ENCODE measurements around the gene AVL9. TPM values are rescaled to one million over a fixed set of nuclear protein-coding genes. Genes with fewer than 3 reads are reported as not detected.
"Not testable (repeated sequence)": the region's sequence is repeated elsewhere in the genome, so short reads cannot be mapped to it uniquely, and the experiment has no call there.

The AVL9 gene
- total RNA-seq, 1 donor from 2014 or later = 46.8 TPM

DNA sequence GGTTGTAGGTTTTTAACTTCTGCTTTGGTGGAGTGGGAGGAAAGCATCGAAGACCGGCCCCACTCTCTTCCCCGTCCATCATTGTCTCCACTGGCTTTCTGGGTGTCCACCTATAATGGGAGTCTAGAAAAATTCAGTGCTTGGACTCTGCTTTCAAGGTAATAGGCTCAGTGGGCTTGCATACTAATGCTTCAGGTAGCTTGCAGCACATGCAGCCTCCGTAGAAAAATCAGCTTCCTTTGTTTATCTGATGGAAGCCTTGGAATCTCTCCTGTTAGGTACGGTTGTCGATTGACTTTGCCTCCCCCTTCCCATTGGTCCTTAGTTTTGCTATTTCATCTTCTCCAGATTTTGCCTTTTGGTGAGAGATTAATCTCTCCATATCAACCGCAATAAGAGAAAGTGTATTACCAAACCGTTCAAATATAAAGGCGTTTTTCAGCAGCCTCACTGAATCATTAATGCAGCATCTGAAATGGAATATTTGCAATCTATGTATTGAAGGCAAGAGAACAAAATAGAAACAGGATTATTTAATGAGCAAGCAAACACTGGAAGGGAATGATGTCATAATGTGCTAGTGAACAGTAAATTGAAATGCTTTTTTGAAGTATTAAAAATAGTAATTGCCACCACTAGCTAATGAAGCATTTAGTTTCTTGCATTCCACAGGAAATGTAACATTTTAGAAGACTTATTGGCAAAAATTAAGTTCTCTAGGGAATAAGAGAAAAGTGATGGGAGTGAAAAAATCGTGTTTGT lies 944 bp downstream of the AVL9 start:
- peaks cover 5% of the 10 kb centered on the region for H3K9me3 Mint-ChIP-seq (ENCODE audit: unreplicated experiment)
- DNase-seq = no peak
- TF ChIP-seq, protein P1, sequence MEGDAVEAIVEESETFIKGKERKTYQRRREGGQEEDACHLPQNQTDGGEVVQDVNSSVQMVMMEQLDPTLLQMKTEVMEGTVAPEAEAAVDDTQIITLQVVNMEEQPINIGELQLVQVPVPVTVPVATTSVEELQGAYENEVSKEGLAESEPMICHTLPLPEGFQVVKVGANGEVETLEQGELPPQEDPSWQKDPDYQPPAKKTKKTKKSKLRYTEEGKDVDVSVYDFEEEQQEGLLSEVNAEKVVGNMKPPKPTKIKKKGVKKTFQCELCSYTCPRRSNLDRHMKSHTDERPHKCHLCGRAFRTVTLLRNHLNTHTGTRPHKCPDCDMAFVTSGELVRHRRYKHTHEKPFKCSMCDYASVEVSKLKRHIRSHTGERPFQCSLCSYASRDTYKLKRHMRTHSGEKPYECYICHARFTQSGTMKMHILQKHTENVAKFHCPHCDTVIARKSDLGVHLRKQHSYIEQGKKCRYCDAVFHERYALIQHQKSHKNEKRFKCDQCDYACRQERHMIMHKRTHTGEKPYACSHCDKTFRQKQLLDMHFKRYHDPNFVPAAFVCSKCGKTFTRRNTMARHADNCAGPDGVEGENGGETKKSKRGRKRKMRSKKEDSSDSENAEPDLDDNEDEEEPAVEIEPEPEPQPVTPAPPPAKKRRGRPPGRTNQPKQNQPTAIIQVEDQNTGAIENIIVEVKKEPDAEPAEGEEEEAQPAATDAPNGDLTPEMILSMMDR (IDR thresholded peaks at IDR 0.05; ENCODE audit: partially characterized antibody, unreplicated experiment) = no peak

DNA sequence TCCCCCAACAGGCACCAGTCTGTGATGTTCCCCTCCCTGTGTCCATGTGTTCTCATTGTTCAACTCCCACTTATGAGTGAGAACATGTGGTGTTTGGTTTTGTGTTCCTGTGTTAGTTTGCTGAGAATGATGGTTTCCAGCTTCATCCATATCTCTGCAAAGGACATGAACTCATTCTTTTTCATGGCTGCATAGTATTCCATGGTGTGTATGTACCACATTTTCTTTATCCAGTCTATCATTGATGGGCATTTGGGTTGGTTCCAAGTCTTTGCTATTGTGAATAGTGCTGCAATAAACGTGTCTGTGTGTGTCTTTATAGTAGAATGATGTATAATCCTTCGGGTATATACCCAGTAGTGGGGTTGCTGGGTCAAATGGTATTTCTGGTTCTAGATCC lies 4.5 kb downstream of the AVL9 start:
- not testable (repeated sequence) for H3K27ac Mint-ChIP-seq (ENCODE audit: unreplicated experiment); H3K4me3 Mint-ChIP-seq (ENCODE audit: unreplicated experiment); H3K36me3 Mint-ChIP-seq (ENCODE audit: unreplicated experiment); DNase-seq; H3K27me3 Mint-ChIP-seq (ENCODE audit: unreplicated experiment); H3K9me3 Mint-ChIP-seq (ENCODE audit: unreplicated experiment); H3K4me1 Mint-ChIP-seq (ENCODE audit: low read depth, unreplicated experiment)

More for the DNA sequence above, 944 bp downstream of the AVL9 start:
- peak overlapping the region; percentile 91 for H3K4me3 Mint-ChIP-seq (ENCODE audit: unreplicated experiment)
- H3K4me1 Mint-ChIP-seq (ENCODE audit: low read depth, unreplicated experiment) = peaks cover 7% of the 10 kb centered on the region
- H3K27me3 Mint-ChIP-seq (ENCODE audit: unreplicated experiment) = peaks cover 3% of the 10 kb centered on the region
- peak overlapping the region; percentile 94 for H3K27ac Mint-ChIP-seq (ENCODE audit: unreplicated experiment)
- no peaks in the 10 kb centered on the region for H3K36me3 Mint-ChIP-seq (ENCODE audit: unreplicated experiment)

DNA sequence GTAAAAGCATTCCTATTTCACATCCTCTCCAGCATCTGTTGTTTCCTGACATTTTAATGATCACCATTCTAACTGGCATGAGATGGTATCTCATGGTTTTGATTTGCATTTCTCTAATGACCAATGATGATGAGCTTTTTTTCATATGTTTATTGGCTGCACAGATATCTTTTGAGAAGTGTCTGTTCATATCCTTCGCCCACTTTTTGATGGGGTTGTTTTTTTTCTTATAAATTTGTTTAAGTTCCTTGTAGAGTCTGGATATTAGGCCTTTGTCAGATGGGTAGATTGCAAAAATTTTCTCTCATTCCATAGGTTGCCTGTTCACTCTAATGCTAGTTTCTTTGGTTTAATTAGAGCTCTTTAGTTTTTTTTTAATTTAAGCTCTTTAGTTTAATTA lies 4.9 kb downstream of the AVL9 start:
- H3K36me3 Mint-ChIP-seq (ENCODE audit: unreplicated experiment); H3K27me3 Mint-ChIP-seq (ENCODE audit: unreplicated experiment); H3K9me3 Mint-ChIP-seq (ENCODE audit: unreplicated experiment); H3K4me1 Mint-ChIP-seq (ENCODE audit: low read depth, unreplicated experiment); H3K4me3 Mint-ChIP-seq (ENCODE audit: unreplicated experiment); H3K27ac Mint-ChIP-seq (ENCODE audit: unreplicated experiment); DNase-seq: not testable (repeated sequence)

DNA sequence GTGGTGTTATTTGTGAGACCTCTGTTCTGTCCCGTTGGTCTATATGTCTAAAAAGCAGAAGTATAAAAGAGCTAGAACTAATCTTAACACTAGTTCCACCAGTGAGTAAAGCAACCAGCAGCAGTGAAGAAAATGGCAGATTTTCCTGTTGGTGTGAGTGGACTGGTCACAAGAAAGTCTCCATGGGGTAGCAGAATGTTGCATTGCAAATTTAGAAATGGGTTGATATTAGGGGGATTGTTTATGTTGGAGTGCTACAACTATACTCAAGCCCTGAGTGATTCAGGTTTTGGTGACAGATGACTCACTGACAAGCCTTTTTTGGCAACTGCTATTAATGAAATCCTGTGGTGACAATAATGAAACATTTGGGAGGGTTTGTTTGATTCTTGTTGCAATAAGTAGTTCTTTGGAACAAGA lies 5.6 kb downstream of the AVL9 start:
- H3K4me1 Mint-ChIP-seq (ENCODE audit: low read depth, unreplicated experiment) = peaks cover 6% of the 10 kb centered on the region
- no peaks in the 10 kb centered on the region for H3K27me3 Mint-ChIP-seq (ENCODE audit: unreplicated experiment)
- TF ChIP-seq, protein P1 (IDR thresholded peaks at IDR 0.05; ENCODE audit: partially characterized antibody, unreplicated experiment) = no peak
- peaks cover 2% of the 10 kb centered on the region for H3K9me3 Mint-ChIP-seq (ENCODE audit: unreplicated experiment)
- H3K4me3 Mint-ChIP-seq (ENCODE audit: unreplicated experiment) = no peak overlapping the region
- no peaks in the 10 kb centered on the region for H3K36me3 Mint-ChIP-seq (ENCODE audit: unreplicated experiment)
- H3K27ac Mint-ChIP-seq (ENCODE audit: unreplicated experiment) = no peak overlapping the region
- DNase-seq = no peak

DNA sequence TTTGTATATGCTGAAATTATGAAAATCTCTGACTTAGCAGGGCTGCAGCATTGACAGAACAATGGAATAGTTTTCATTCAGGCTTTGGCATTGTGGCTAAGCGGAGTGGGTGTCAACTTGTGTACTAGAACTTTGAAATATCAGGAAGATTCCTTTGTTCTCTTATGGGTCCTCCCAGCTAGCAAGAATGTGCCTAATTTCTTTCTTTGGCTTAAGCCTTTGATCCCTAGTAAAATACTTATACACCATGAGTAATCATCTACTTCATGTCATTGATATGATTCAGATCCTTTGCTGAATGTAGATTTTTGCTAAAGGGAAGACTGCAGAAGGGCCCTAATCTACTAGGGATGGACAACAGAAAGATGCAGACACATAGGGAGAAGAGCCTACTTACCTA lies 6.2 kb downstream of the AVL9 start:
- H3K27ac Mint-ChIP-seq (ENCODE audit: unreplicated experiment) = no peak overlapping the region
- no peak for DNase-seq
- H3K9me3 Mint-ChIP-seq (ENCODE audit: unreplicated experiment) = no peaks in the 10 kb centered on the region
- H3K4me3 Mint-ChIP-seq (ENCODE audit: unreplicated experiment) = peak overlapping the region; percentile 1
- H3K36me3 Mint-ChIP-seq (ENCODE audit: unreplicated experiment) = no peaks in the 10 kb centered on the region
- H3K4me1 Mint-ChIP-seq (ENCODE audit: low read depth, unreplicated experiment) = peaks cover 4% of the 10 kb centered on the region
- H3K27me3 Mint-ChIP-seq (ENCODE audit: unreplicated experiment) = no peaks in the 10 kb centered on the region
- TF ChIP-seq, protein P1 (IDR thresholded peaks at IDR 0.05; ENCODE audit: partially characterized antibody, unreplicated experiment) = no peak

DNA sequence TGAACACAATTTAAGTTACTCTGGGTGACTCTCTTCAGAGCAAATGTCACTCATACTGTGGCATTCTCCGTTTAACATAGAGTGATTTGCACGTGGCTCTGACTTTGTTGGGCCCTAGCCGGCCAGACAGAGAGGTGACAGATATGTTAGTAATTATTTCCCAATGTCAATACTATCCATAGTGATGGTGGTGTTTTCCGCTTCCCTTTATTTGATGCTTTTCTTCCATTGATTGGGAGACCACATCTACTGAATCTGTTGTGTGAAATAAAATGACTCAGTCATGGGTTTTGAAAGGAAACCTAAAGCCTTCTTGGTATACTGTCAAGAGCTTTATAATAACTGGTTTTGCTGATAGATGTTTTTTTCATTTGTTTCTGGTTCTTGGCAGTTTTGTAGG lies 7.4 kb downstream of the AVL9 start:
- H3K27me3 Mint-ChIP-seq (ENCODE audit: unreplicated experiment) = no peaks in the 10 kb centered on the region
- H3K4me3 Mint-ChIP-seq (ENCODE audit: unreplicated experiment) = no peak overlapping the region
- DNase-seq = no peak
- peaks cover 2% of the 10 kb centered on the region for H3K9me3 Mint-ChIP-seq (ENCODE audit: unreplicated experiment)
- TF ChIP-seq, protein P1 (IDR thresholded peaks at IDR 0.05; ENCODE audit: partially characterized antibody, unreplicated experiment) = no peak
- peaks cover 3% of the 10 kb centered on the region for H3K4me1 Mint-ChIP-seq (ENCODE audit: low read depth, unreplicated experiment)
- no peaks in the 10 kb centered on the region for H3K36me3 Mint-ChIP-seq (ENCODE audit: unreplicated experiment)
- H3K27ac Mint-ChIP-seq (ENCODE audit: unreplicated experiment) = no peak overlapping the region

Data from glutamatergic neuron (in vitro differentiated cells).